HG03097 (cell line): ENCODE data around the gene PDCD5.
"Not testable (repeated sequence)": the region's sequence is repeated elsewhere in the genome, so short reads cannot be mapped to it uniquely, and the experiment has no call there.

Experiments used
- ATAC-seq: cut with Tn5 transposase; IDR thresholded peaks from one replicate; pipeline ENCODE4 v1.9.1; 2021; ENCODE audit not compliant: unreplicated experiment, low FRiP score

The PDCD5 gene

DNA sequence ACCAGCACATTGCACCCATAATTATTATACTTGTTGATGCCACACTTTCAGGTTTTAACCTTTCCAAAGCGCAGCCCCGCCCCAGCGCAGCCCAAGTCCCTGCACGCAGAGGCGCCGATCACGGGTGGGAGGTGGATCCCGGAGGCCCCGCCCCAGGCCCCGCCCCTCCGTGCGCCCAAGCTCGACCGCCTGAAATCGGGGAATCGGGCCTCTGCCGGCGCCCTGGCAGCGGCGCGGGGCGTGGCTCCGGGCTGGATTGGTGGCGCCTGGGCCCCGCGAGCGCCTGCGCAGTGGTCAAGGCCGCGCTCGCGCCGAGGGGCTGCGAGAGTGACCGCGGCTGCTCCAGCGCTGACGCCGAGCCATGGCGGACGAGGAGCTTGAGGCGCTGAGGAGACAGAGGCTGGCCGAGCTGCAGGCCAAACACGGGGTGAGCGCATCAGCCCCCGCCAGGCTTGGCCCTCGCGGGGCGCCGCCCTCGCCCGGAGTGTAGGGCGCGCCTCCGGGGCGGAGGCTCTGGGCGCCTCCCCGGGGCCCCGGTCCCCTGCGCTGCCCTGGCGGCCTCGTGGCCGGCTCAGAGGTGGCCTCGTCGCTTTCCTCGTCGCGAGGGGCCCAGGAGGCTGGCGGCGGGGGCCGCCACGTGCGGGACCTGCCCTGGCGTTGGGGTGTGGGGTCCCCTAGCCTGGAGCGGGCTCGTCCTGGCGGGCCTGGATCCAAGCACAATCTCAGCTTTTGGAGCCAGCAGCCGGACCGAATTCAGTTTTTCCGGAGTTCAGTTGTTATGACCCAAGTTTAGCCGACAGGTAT lies at the start of gene PDCD5:
Gene PDCD5, plus strand, starts transcription at position 290 of the 804 bp plus-strand sequence. Its CDS starts 72 bp downstream, at position 362.
- peak; percentile 93 for ATAC-seq

- no peak for ATAC-seq
Observed at GRCh38 chr19:32532233-32532632, 48.8 kb upstream of the PDCD5 start.

GRCh38 chr19:32537580-32537979 lies 43.4 kb upstream of the PDCD5 start:
- ATAC-seq: no peak

DNA sequence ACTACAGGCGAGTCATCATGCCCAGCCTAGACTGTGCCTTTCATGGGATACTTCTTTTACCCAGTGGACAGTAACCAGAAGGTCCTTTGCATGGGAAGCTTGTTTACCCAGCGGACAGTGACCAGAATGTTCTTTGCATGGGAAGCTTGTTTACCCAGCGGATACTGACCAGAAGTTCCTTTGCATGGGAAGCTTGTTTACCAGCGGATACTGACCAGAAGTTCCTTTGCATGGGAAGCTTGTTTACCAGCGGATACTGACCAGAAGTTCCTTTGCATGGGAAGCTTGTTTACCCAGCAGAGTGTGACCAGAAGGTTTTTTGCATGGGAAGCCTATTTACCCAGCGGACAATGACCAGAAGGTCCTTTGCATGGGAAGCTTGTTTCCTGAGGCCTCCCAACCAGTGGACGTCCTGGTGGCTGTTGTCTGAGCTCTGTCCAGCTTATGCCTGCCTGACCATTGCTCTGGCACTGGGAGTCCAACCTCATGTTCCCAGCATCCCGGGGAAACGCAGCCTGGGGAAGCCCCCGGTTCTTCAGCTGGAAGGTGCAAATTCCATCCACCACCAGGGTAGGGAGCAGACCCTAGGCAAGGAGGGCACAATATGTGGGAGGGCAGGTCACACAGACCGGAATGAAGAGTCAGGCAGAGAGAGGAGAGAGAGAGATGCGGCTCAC lies 41.6 kb upstream of the PDCD5 start:
- ATAC-seq: no peak

DNA sequence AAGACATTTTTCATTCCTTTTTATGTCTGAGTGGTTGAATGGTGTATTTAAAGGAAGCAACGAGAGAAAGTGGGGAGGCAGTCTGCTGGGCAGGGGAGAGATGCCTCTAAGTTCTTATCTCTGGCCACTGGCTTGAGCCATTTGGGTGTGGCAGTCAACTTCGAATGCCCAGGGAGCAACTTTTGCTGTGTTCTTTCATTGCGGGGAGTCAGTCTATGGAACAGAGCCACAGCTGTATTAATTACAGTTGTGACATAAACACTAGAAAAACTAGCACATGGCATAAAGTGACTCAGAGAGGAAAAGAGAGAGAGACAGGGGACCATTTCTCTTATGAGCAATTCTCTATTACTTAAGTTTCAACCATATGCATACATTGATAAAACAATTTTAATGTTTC lies 40.4 kb upstream of the PDCD5 start:
- ATAC-seq: no peak

- not testable (repeated sequence) for ATAC-seq
Observed at GRCh38 chr19:32541376-32541775, 39.6 kb upstream of the PDCD5 start.

GRCh38 chr19:32542477-32543108 lies 38.4 kb upstream of the PDCD5 start:
- ATAC-seq: no peak

- no peak for ATAC-seq
Observed at GRCh38 chr19:32543115-32543900, 37.7 kb upstream of the PDCD5 start.

DNA sequence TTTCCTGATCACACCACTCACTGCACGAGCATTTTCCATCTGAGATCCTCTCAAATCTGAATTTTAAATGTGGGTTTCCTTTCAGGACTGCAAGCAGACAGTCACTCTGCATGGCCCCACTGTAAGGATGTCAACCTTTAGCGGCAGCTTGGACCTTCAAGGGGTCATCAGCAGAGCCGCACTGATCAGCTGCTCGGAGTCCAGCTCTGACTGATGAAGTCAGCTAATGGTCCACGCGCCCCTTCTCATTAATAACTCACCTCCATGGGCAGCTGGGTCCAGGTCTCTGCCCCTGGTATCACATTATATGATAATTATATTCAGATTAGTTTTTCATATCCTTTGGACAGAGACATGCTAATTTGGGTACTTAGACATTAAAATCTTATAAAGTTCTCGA lies 36.1 kb upstream of the PDCD5 start:
- ATAC-seq: no peak

GRCh38 chr19:32550666-32551065 lies 30.3 kb upstream of the PDCD5 start:
- ATAC-seq: no peak

DNA sequence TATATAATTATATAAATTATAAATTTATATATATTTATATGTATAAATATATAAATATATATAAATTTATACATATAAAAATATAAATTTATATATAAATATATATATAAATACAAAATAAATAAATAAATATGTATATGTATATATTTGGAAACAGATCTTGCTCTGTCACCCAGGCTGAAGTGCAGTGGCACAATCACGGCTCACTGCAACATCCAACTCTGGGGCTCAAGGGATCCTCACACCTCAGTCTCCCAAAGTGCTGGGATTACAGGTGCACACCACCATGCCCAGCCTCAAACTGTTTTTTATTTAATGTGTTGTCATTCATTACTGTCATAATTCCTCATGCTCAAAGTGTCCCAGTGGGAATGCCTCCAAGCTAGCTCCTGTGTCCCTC lies 25.2 kb upstream of the PDCD5 start:
- ATAC-seq: no peak

DNA sequence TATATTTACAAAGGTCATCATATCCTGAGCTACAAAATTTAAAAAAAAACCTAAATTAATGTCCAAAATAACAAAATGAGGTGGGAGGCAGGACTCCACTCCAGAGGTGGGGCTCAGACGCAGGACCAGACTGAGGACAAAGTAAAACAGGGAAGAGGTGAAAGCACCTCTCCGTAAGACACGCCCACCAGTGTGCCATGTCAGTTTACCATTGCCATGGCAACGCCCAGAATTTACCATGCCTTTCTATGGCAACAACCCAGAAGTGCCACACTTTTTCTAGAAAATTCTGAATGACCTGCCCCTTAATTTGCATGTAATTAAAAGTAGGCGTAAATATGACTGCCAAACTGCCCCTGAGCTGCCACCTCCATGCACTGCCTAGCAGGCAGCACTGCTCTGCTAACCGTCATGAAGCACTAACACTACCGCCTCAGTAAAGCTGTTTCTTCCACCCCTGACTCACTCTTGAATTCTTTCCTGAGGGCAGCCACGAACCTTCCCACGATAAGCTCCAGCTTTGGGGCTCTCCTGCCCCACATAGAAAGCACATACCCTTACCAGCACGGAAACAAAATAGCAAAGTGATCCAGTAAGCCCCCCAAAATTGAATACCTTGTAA lies 22.3 kb upstream of the PDCD5 start:
- ATAC-seq: no peak

GRCh38 chr19:32563761-32564160 lies 17.2 kb upstream of the PDCD5 start:
- no peak for ATAC-seq

DNA sequence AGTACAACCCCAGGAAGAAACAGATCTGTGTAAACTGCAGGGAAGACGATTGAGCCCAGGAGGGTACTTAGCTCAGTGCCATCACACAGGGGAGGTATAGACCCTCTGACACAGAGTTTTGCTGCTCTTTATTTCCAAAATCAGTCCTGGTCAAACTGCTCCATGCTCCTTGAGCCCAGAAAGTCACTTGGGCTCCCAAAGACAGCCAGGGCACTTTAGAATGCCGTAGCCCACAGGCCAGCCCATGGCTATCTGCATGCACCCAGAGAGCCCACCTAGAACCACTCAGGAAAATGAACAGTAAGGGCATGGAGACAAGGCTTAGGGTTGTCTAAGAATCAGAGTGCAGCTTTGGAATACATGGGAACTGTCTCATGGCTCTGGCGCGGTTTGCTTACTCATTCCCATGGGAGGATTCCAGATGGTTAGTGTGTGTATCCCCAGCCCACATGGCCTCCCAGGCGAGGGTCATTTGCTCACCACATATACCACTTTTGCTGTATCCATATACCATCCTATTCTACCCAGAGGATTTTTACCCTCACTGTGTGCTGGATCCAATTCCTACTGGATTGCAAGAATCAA lies 14.7 kb upstream of the PDCD5 start:
- ATAC-seq: no peak

DNA sequence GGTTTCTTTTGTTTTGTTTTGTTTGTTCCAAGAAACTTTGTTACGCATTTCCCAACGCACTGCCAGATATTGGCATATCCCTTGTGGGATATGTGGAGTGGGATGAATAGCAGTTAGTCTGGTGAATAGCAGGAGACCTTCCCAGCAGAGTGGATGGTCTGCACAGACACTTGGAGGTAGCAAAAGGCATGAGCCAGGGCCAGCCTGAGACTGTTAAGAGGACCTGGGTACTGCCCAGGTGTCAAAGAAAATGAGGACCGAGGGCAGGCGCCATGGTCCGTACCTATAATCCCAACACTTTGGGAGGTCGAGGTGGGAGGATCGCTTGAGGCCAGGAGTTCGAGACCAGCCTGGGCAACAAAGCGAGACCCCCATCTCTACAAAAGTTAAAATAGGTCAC lies 13.5 kb upstream of the PDCD5 start:
- no peak for ATAC-seq

DNA sequence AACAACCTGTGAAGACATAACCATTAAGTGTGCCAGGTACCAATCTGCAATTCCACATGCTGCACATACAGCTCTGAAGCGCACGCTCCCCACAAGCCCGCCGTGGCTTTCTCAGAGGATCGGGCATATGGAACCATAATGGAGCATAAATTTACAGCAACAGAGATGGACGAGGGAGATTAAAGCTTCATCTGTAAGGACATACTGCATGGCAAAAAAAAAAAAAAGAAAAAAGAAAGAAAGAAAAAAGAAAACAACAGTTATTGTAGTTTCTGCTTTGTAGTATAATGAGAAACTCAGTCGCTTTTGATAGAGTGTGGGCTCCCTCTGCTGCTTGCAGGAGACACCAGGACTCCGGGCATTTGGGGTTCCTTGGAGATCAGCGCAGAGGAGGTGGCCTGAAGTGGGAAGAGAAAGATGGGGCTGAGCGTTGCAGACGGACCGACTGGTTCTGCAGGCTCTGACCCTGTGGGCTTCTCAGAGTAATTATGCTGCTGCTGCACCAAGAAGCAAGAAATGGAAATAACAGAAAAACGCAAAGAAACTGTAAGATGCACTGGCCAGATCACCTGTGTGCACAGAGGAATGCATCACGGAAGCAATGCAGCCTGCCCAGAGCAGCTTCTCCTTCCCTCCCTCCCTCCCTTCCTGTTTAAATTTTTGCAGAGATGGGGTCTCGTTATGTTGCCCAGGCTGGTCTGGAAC lies 10.8 kb upstream of the PDCD5 start:
- ATAC-seq: no peak

GRCh38 chr19:32571471-32572075 lies 9.4 kb upstream of the PDCD5 start:
- ATAC-seq: not testable (repeated sequence)

DNA sequence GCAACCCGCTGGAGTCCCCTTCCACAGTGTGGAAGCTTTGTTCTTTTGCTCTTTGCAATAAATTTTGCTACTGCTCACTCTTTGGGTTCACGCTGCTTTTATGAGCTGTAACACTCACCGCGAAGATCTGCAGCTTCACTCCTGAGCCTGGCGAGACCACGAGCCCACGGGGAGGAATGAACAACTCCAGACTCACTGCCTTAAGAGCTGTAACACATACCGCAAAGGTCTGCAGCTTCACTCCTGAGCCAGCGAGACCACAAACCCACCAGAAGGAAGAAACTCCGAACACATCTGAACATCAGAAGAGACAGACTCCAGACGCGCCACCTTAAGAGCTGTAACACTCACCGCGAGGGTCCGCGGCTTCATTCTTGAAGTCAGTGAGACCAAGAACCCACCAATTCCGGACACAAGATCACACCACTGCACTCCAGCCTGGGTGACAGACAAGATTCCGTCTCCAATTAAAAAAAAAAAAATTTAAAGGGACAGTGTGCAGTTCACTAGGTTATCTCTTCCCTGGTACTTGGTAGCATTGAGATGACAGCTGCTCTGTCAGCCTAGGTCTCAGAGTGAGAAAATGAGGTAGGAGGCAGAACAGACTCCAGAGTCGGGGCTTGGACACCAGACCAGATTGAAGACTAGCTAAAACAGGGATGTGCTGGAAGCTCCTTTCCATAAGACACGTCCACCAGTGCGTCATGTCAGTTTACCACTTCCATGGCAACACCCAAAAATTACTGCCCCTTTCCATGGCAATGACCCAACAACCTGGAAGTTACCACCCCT lies 8.1 kb upstream of the PDCD5 start:
- not testable (repeated sequence) for ATAC-seq
